UCSD-AML1 (cell line): ENCODE measurements around the gene LFNG.
A peak's percentile ranks its signal among the peaks of the same experiment; 100 is the strongest.

ENCODE experiments used
- DNase-seq: peaks from one replicate; lab custom pipeline; 2025; ENCODE audit not compliant: unreplicated experiment; lab: John Stamatoyannopoulos, UW

LFNG gene

GRCh38 chr7:2502647-2502966 is 17.0 kb upstream of the LFNG start:
- DNase-seq = no peak

GRCh38 chr7:2503056-2503941 is 16.3 kb upstream of the LFNG start:
- DNase-seq = no peak

DNA sequence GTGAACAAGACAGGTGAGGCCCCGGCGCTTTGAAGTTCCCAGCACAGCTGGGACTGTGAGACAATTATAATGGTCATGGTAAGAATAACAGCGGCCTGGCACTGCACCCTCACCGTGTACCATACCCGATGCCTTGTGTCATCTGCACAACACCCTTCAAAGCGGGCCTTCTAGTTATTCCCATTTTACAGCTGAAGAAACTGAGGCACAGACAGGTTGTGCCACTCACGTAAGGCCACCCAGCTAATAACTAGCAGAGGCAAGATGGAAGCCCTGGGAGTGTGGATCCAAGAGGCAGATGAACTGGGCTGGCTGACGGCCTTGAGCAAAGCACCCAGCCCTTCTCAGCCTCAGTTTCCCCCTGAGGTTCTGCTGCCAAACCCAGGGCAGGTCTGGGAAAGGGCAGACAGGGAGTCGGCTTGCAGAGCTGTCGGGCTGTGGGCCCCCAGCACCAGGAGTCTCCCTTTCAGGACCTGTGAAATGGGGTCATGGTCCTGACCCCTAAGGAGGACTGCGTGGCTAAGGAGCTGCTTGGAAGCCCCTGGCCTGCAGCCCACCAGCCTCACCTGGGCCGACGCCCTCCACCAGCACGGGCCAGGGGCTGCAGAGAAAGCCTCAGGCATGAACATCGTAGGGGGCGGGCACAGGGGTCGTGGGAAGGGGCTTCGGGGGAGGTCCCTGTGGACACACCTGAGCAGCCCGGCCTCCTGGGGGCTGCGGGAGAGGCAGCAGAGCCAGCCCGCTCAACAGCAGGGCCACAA is 15.3 kb upstream of the LFNG start:
- DNase-seq = no peak

GRCh38 chr7:2504889-2505375 is 14.6 kb upstream of the LFNG start:
- no peak for DNase-seq

- DNase-seq = no peak
These were observed 14.2 kb upstream of the LFNG start for GRCh38 chr7:2505401-2505800.

GRCh38 chr7:2507208-2507916 is 12.2 kb upstream of the LFNG start:
- no peak for DNase-seq

DNA sequence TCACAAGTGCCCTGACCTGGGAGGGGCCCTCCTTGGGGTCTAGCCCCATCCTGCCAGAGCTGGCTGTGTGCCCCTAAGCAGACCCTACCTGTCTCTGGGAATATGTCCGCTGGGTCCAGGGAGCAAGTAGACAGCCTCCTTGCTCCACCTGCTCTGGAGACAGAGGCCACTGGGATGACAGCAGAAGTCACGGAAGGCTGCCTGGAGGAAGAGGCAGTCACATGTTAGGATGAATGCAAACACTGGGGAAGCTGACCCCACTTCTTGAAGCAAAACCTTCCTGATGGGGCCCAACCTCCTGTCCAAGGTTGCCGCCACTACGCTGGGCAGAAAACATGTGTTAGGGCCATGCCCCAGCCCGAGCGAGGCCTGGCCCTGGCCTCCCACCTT is 11.7 kb upstream of the LFNG start:
- no peak for DNase-seq

- DNase-seq = peak; percentile 66
These were observed 11.0 kb upstream of the LFNG start for GRCh38 chr7:2508327-2509215.

GRCh38 chr7:2509298-2509906 is 10.2 kb upstream of the LFNG start:
- DNase-seq = no peak

DNA sequence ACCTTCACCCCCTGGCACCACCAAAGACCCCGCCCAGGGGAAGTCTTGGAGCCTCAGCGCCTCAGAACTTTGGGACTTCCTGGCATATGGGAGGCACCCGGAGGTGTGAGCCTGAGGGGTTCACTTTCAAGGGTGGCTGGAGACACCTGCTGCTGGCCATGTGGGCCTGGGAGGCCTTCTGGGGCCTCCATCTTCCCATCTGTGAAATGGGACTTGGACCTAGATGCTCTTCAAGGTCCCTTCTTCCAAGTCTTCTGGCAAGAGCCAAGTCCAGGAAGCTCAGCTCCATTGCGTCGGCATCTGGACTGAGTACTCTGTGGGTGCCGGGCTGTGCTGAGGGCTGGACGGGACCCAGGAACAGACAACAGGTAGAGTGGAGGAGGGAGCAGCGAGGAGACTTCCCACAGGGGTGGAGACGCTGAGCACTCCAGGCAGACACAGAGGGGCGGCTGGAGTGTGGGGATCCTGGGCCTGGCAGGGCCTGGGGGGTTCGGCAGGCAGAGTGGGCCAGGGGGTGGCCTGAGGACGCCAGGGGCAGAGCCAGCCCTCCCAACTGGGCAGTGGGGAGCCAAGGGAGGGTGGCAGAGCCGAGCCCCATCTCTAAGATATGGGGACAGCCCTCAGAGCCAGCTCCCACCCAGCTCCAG is 9.3 kb upstream of the LFNG start:
- DNase-seq = no peak

- DNase-seq = peak; percentile 73
These were observed 8.4 kb upstream of the LFNG start for GRCh38 chr7:2510909-2511768.

GRCh38 chr7:2511769-2512168 is 7.8 kb upstream of the LFNG start:
- DNase-seq = no peak

DNA sequence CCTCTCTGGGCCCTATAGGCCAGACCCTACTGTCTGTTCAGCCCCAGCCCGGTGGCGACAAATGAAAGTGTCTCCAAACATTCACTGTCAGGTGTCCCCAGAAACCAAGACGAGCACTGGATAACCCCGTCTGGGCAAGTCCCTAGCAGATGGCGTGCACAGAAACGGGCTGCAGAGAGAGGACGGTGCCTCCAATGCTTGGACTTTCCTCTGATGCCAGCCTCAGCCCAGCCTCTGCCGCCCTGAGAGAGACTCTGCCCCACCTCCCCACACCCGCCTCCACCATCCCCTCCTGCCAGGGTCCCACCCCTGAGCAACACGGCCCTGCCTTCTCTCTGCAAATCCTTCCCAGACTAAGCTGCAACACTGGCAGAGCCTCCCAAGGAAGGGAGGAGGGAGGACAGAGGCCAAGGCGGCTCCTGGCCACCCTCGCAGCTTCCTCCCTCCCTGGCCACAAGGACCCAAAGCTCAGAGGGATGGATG is 7.4 kb upstream of the LFNG start:
- DNase-seq = no peak

GRCh38 chr7:2512713-2513112 is 6.9 kb upstream of the LFNG start:
- no peak for DNase-seq

- no peak for DNase-seq
These were observed 5.9 kb upstream of the LFNG start for GRCh38 chr7:2513702-2514101.

GRCh38 chr7:2514473-2515423 is 4.8 kb upstream of the LFNG start:
- no peak for DNase-seq

GRCh38 chr7:2515424-2516193 is 4.0 kb upstream of the LFNG start:
- DNase-seq = no peak
